HG03354 (cell line): ENCODE data around the gene RGS11.

Source experiments
- ATAC-seq: cut with Tn5 transposase; IDR thresholded peaks from one replicate; pipeline ENCODE4 v1.9.1; 2021; ENCODE audit warnings: mild to moderate bottlenecking; ENCODE audit not compliant: unreplicated experiment, poor library complexity, severe bottlenecking

RGS11 gene

GRCh38 chr16:297832-298231, 22.1 kb upstream of the RGS11 start:
- no peak for ATAC-seq

- ATAC-seq = no peak
These were observed 21.2 kb upstream of the RGS11 start for GRCh38 chr16:296806-297510.

DNA sequence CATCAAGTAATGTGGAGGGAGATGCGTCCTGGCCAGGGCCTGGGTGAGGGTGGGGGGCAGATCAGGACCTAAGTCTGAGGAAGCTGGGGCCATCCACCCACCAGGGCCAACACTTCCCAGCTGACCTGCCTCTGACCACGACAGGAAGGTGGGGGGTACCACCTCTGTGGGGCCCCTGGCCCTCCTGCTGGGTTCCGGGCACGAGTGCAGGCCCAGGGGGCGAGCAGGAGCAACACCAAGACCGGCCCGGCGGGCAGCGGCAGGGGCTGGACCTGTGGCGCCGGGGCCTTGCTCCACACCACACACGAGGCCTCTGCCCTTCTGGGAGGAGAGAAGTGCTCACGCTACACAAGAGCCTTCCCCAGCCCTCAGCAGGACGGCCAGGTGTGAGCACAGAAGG, 20.5 kb upstream of the RGS11 start:
- no peak for ATAC-seq

- ATAC-seq = no peak
These were observed 17.5 kb upstream of the RGS11 start for GRCh38 chr16:293043-293775.

GRCh38 chr16:291539-291938, 15.8 kb upstream of the RGS11 start:
- no peak for ATAC-seq

- ATAC-seq = no peak
These were observed 15.1 kb upstream of the RGS11 start for GRCh38 chr16:290681-291405.

DNA sequence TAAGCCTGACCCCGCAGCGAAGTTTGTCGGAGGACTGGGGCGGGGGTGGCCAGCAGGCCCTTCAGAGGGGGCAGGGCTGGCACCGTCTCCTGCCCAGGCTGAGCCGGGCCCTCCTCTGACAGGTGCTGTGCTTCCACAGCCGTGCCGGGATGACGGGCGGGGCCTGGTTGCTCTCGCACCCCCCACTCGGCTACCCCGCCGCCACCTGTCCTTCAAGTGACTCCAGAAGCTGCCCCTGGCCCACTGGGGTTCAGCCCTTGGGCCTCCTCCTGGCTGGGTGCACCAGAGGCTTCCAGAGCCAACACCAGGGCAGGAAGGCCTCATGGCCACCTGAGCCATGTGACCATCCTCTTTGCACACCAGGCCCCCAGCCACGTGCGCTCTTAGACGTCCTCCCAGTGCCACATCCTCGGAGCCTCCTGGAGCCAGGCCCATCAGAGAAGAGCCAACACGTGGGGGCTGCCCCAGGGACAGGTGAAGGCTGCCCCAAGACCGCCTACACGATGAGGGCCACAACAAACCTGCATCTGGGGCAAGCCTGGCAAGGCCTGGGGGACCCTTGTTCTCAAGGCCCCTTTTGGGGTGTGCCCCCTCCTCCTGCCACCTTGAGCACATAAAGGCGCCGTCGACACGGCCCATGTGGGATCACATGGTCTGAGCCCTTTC, 14.4 kb upstream of the RGS11 start:
- ATAC-seq = no peak

- ATAC-seq = no peak
These were observed 13.8 kb upstream of the RGS11 start for GRCh38 chr16:289395-289997.

DNA sequence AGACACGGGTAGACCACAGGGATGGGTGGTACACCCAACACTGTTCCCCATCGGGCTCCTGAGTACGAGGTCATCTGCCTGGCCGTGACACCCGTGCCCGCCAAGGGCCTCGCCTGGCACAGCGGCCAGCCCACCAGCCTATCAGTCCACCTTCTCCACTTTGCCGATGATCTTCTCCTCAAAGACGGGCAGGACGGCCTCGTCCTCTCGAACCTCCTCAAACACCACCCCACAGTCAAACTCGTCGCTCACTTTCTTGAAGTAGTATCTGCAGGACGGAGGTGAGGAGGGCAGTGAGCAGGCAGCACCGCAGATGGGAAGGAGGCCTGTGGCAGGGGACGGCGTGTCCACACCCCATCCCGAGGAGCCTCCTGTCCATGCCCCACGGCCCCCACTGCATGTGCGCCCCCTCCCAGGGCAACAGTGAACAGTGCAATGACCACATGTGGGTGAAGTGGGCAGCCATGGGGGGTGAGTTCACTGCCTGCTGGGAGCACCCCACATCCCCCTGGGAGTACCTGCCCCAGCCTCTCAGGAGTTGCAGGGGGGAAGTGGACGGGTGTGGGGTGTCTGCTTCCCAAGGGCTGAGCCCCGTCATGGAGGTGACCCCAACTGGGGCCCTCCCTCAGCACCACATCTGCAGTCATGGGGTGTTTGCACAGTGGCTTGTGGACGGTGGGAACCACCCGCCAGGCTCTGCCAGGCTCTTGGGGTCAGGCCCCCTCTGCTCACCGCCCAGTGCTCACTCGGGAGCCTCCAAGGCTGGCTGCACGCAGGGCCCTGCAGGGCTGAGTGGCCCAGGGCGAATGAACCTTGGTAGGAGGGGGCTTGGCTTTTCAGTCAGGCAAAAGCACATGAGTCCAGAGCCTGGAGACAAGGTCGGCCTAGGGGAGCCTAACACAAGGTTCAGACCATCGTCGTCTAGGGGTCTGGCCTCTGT, 12.5 kb upstream of the RGS11 start:
- no peak for ATAC-seq

DNA sequence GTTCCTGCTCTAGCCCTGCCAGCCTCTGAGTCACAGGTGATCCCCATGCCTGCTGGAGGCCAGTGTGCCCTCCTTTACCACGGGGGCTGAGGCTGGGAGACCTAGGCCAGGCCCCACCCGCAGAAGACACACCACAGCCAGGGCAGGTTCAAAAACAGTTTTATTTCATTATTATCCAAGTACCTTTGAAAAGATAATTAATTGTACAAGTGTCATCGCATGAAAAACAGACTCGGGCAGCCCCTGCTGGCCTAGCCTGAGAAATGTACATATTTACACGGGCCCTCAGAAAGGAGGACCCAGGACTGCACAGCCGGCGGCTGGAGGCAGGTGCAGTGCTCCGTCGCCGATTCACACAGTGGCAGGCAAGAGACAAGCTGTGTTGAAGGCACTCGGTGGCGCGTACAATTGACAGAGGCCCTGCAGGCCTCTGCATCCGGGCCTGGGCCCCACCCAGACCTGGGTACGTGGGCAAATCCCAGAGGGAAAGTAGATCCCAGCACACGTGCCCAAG, 11.6 kb upstream of the RGS11 start:
- no peak for ATAC-seq

- ATAC-seq = no peak
These were observed 10.9 kb upstream of the RGS11 start for GRCh38 chr16:286491-287297.

DNA sequence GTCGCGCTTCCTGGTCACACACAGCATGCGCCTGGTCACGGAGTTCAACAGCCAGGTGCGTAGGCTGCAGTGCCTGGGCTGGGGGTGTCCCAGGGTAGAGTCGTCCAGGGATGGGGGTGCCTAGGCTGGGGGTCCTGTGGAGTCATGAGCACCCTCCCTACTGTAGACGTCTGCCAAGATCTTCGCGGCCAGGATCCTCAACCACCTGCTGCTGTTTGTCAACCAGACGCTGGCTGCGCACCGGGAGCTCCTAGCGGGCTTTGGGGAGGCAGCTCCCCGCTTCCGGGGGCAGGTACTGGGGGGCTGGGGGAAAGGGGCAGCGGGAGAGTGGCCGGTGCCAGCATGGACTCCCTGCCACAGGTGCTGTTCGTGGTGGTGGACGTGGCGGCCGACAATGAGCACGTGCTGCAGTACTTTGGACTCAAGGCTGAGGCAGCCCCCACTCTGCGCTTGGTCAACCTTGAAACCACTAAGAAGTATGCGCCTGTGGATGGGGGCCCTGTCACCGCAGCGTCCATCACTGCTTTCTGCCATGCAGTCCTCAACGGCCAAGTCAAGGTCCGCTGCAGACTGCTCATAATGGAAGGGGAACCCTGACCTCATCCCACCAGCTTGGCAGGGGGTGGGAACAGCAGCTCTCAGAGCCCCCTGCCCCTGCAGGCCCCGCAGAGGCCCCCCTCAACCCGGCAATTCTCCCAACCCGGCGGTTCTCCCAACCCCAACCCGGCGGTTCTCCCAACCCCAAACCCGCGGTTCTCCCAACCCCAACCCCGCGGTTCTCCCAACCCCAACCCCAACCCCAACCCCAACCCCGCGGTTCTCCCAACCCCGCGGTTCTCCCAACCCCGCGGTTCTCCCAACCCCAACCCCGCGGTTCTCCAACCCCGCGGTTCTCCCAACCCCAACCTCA, 9.7 kb upstream of the RGS11 start:
- no peak for ATAC-seq

DNA sequence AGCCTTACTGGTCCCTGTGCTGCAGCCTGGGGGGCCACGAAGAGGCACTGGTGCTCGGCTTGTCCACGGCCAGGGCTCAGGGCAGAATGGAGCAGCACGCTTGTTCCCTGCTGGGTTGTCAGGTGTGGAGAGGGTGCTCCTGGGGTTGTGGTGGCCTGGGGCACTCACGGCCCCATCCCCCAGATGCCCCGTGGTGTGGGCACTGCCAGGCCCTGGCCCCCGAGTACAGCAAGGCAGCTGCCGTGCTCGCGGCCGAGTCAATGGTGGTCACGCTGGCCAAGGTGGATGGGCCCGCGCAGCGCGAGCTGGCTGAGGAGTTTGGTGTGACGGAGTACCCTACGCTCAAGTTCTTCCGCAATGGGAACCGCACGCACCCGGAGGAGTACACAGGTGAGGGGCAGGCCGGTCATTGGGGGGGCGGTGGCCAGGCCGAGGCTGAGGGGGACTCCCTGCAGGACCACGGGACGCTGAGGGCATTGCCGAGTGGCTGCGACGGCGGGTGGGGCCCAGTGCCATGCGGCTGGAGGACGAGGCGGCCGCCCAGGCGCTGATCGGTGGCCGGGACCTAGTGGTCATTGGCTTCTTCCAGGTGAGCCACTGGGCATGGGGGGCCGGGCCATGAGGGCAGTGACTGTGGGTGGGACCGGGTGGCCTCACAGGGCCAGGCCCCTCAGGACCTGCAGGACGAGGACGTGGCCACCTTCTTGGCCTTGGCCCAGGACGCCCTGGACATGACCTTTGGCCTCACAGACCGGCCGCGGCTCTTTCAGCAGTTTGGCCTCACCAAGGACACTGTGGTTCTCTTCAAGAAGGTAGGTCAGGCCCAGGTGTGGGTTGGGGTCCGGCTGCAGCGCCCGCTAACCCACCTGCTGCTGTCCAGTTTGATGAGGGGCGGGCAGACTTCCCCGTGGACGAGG, 8.7 kb upstream of the RGS11 start:
- ATAC-seq = no peak

DNA sequence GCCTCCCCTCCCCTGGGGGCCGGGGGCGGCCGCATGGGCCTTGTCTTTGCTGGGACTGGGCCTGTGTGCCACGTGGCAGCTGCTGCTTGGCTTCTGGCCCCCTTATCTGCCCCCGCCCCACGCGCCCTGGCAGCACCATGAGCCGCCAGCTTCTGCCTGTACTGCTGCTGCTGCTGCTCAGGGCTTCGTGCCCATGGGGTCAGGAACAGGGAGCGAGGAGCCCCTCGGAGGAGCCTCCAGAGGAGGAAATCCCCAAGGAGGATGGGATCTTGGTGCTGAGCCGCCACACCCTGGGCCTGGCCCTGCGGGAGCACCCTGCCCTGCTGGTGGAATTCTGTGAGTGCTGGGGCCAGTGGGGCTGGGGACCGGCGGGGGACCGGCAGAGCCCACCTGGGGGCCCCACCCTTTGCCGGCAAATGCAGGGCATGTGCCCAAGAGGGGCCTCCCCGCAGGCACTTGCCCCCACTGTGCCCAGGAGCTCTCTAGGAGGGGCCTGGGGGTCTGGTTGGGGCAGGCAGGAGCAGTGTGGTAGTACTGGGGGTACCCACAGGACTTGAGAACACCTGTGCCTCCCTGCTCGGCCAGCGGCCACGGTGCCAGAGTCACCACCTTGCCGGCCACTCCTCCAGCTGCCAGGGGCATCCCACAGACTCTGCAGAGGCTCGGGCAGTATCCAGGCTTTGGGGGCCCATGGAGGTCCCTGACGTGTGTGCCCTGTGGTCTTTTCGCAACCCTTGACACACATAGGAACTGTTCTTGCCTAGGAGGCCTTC, 7.5 kb upstream of the RGS11 start, which contains the start of gene PDIA2:
TSS of gene PDIA2 (plus strand) at position 132 of the 773 bp plus-strand sequence. CDS start at position 138, 6 bp downstream.
- no peak for ATAC-seq

- no peak for ATAC-seq
These were observed 6.7 kb upstream of the RGS11 start for GRCh38 chr16:282491-282890.
